HEK293T (cell line): Measurements from ENCODE around the gene LRIT2.

Source experiments
- CTCF ChIA-PET: fragments of 350-600 bp; formaldehyde crosslinking; extraction: SDS; loops from one replicate; lab custom pipeline; 2021; ENCODE audit warnings: antibody characterized with exemption, inconsistent platforms; lab: Yijun Ruan, JAX
- POLR2A ChIA-PET: fragments of 350-600 bp; formaldehyde crosslinking; extraction: SDS; loops from one replicate; lab custom pipeline; 2020; ENCODE audit warnings: antibody characterized with exemption, inconsistent platforms; lab: Yijun Ruan, JAX
- DNase-seq: peaks from one replicate; pipeline ENCODE4 v3.0.0; 2012; ENCODE audit warnings: mixed read lengths; ENCODE audit errors: extremely low spot score
- ARNT ChIP-seq: fragments of 450-650 bp; IDR thresholded peaks from 2 replicates; pipeline ENCODE4 v1.6.1; 2017; ENCODE audit warnings: mild to moderate bottlenecking
- BHLHE40 ChIP-seq: fragments of 450-650 bp; IDR thresholded peaks from 2 replicates; pipeline ENCODE4 v1.6.1; 2016; ENCODE audit warnings: mild to moderate bottlenecking, moderate library complexity, borderline replicate concordance
- CTBP1 ChIP-seq: fragments of 450-650 bp; IDR thresholded peaks from 2 replicates; pipeline ENCODE4 v1.6.1; 2016; ENCODE audit warnings: borderline replicate concordance
- ELF4 ChIP-seq: fragments of 450-650 bp; IDR thresholded peaks from 2 replicates; pipeline ENCODE4 v1.6.1; 2017; ENCODE audit warnings: antibody characterized with exemption
- FOXA1 ChIP-seq: fragments of 450-650 bp; IDR thresholded peaks from 2 replicates; pipeline ENCODE4 v1.6.1; 2016; ENCODE audit warnings: mild to moderate bottlenecking
- FOXK2 ChIP-seq: fragments of 450-650 bp; IDR thresholded peaks from 2 replicates; pipeline ENCODE4 v1.6.1; 2016; ENCODE audit warnings: mild to moderate bottlenecking
- FOXM1 ChIP-seq: fragments of 450-650 bp; IDR thresholded peaks from 2 replicates; pipeline ENCODE4 v1.6.1; 2017; ENCODE audit warnings: mild to moderate bottlenecking, borderline replicate concordance
- HDGF ChIP-seq: fragments of 450-650 bp; IDR thresholded peaks from 2 replicates; pipeline ENCODE4 v1.6.1; 2017; ENCODE audit warnings: antibody characterized with exemption, borderline replicate concordance
- L3MBTL2 ChIP-seq: fragments of 450-650 bp; conservative IDR thresholded peaks from 2 replicates; pipeline ENCODE4 v1.6.1; 2016; ENCODE audit warnings: mild to moderate bottlenecking
- LEF1 ChIP-seq: fragments of 450-650 bp; IDR thresholded peaks from 2 replicates; pipeline ENCODE4 v1.6.1; 2017; ENCODE audit warnings: mild to moderate bottlenecking, borderline replicate concordance
- NFRKB ChIP-seq: fragments of 450-650 bp; IDR thresholded peaks from 2 replicates; pipeline ENCODE4 v1.6.1; 2016; ENCODE audit warnings: mild to moderate bottlenecking, moderate library complexity
- SP1 ChIP-seq: fragments of 450-650 bp; IDR thresholded peaks from 2 replicates; pipeline ENCODE4 v1.6.1; 2017
- SUZ12 ChIP-seq: fragments of 450-650 bp; IDR thresholded peaks from 2 replicates; pipeline ENCODE4 v1.6.1; 2016; ENCODE audit warnings: mild to moderate bottlenecking
- TARDBP ChIP-seq: fragments of 450-650 bp; IDR thresholded peaks from 2 replicates; pipeline ENCODE4 v1.6.1; 2016
- ZNF384 ChIP-seq: fragments of 450-650 bp; IDR thresholded peaks from 2 replicates; pipeline ENCODE4 v1.6.1; 2016
- TF ChIP-seq, protein P1 (sequence below): fragments of 450-650 bp; IDR thresholded peaks from 2 replicates; pipeline ENCODE4 v1.6.1; 2016

LRIT2 gene

DNA sequence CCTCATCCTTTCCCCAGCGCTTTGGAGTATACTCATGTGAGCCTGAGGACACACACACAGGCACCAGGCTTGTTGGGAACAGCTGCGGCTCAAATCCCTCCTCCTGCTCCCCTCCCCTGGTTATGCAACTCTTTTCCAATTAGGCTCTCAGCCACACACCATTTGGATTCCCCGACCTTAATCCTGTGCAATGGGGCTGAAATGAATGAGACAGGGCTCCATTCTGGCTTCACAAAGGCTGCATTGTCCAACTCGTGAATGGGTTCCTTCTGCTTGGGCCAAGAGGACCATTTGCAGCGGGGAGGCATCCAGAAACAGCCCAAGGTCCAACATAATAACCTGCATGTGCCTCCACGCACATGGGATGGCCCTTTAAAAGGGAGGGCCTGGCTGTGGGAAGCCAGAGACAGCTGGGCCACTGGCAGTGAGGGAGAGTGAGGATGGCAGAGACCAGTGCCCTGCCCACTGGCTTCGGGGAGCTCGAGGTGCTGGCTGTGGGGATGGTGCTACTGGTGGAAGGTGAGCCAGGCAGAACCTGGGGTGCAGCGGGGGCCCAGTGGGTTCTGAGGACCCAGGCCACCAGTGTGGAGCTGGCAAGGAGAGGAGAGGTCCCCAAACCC, 19.4 kb upstream of the LRIT2 start, which contains the start of gene RGR:
Gene RGR, plus strand, starts transcription at position 403 of the 620 bp plus-strand sequence. Its CDS starts 38 bp downstream, at position 441.
- no peak for DNase-seq
- ChIA-PET CTCF (no interaction called here), POLR2A (no interaction called here)
- no peak for TF ChIP-seq SUZ12
- no peak for TF ChIP-seq HDGF
- no peak for TF ChIP-seq CTBP1
- no peak for TF ChIP-seq BHLHE40
- no peak for TF ChIP-seq SP1
- TF ChIP-seq, protein P1, sequence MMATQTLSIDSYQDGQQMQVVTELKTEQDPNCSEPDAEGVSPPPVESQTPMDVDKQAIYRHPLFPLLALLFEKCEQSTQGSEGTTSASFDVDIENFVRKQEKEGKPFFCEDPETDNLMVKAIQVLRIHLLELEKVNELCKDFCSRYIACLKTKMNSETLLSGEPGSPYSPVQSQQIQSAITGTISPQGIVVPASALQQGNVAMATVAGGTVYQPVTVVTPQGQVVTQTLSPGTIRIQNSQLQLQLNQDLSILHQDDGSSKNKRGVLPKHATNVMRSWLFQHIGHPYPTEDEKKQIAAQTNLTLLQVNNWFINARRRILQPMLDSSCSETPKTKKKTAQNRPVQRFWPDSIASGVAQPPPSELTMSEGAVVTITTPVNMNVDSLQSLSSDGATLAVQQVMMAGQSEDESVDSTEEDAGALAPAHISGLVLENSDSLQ = no peak
- no peak for TF ChIP-seq LEF1
- no peak for TF ChIP-seq TARDBP
- no peak for TF ChIP-seq ZNF384
- no peak for TF ChIP-seq ARNT
- no peak for TF ChIP-seq FOXM1
- no peak for TF ChIP-seq NFRKB
- TF ChIP-seq FOXA1 = no peak
- TF ChIP-seq FOXK2 = no peak
- TF ChIP-seq ELF4 = no peak

DNA sequence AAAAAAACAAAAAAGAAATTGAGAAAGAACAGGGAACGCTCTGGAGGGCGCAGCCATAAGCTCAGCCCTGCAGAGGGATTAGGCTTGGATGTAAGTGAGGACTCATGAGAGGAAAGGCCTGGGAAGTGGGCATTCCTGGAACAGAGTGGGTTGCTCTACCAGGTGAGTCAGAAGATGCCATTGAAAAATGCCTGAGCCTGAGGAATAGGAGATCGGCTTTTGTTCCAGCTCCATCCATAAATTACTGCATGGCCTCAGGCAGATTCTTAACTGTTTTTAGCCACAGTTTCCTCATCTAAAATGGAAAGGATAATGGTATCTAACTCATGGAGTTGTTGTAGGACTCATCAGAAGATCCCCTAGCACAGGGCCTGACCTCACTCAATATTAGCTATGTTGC, 18.4 kb upstream of the LRIT2 start:
- no peak for DNase-seq
- TF ChIP-seq NFRKB (no peak), HDGF (no peak), ELF4 (no peak), TARDBP (no peak), BHLHE40 (no peak), CTBP1 (no peak), SUZ12 (no peak), SP1 (no peak), ZNF384 (no peak), LEF1 (no peak), L3MBTL2 (no peak), FOXA1 (no peak), ARNT (no peak), FOXK2 (no peak), FOXM1 (no peak)
- TF ChIP-seq, protein P1 = no peak
- ChIA-PET POLR2A (interaction anchor here (0.9 kb wide), 1 partner anchor 24 kb away, joined by 3 read pairs; no protein-coding TSS in a partner anchor), CTCF (no interaction called here)

DNA sequence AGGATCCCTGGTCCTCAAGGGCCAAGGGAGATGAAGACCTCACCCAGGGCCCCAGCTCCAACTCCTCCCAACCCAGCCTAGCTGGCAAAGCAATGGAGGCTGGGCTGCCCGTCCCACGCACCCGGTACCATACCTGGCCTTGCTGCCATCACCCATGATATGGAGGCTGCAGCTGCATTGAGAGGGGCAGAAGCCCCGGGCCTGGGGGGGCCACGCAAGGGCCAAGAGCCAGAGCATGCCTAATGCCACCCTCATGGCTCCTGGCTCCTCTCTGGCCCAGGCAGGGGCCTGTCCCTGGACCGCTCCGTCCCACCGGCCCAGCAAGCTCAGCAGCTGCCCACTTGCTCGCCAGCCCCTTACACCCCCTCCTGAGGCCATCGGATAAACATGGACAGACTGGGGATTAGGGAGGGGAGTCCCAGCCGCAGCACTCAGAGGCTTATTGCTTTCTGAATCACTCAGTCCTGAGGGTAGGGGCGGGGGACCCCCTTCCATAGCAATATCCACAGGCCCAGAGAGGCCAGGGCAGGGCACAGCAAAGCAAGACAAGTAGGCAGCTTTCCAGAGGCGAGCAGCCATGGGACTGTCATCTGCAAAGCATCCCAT, 15.9 kb upstream of the LRIT2 start, which contains the start of gene LRIT1:
Gene LRIT1, minus strand, starts transcription at position 362 of the 606 bp plus-strand sequence. Its CDS starts 107 bp downstream, at position 255.
- no peak for DNase-seq
- POLR2A ChIA-PET = no interaction called here
- CTCF ChIA-PET = interaction anchor here (0.7 kb wide), 1 partner anchor 165 kb away, joined by 3 read pairs; no protein-coding TSS in a partner anchor
- TF ChIP-seq HDGF (no peak), SUZ12 (no peak), ELF4 (no peak), SP1 (no peak)

DNA sequence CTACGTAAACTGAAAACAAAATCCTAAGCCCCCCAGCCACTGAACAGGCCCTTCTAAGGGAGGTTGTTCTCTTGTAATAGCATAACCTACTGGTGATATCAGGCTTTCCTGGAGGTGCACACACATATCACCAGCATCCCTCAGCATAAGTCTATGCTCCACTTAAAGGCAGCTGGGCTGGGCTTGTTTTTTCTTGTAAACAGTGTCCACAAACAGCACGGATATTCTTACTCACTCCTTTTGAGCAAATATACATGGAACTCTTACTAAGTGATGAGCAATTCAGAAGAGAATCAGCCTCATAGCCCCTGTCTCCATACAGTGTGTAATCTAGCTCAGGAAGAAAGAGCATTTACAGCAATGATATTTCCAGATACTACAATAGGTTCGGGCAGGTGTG, 13.6 kb upstream of the LRIT2 start:
- CTCF ChIA-PET = no interaction called here
- POLR2A ChIA-PET = no interaction called here

DNA sequence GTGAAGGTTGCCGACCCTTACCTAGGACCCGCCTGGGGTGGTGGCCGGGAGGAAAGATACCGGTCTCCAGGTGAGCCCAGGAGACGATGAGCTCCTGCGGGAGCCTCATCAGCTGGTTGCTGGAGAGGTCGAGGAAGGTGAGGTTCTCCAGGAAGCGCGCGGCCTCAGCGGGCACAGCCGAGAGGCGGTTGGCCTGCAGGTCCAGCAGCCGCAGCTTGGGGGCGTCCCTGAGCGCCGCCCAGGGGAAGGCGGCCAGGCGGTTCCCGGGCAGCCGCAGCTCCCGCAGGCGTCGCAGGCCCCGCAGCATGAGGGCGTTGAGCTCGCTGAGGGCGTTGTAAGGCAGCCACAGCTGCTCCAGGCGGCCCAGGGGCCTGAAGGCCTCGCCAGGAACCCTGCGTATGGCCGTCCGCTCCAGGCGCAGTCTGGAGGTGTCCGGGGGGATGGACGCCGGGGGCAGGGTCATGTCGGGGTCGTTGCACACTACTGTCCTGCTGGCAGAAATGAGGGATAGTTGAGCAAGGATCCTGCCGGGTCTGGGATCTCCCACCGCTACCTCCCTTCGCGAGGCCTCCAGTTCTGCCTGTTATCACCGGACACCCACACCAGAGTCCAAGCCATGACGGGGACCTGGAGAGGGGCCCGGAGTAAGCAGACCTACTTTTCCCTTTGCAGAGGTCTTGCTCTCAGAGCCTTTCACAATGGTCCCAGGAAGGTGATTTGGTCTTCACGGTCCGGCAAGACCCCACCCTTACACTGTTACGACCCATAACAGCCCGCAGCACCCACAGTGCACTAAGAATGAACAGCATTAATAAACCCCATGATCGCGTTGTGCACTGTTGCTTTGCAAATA, 12.1 kb upstream of the LRIT2 start:
- ChIA-PET POLR2A (no interaction called here), CTCF (no interaction called here)
- no peak for DNase-seq
- TF ChIP-seq ZNF384 (no peak), LEF1 (no peak), FOXA1 (no peak), FOXK2 (no peak), CTBP1 (no peak)

More for the DNA sequence above, 13.6 kb upstream of the LRIT2 start:
- TF ChIP-seq NFRKB (no peak), FOXM1 (no peak), ELF4 (no peak), ARNT (no peak), LEF1 (no peak), L3MBTL2 (no peak), BHLHE40 (no peak), TARDBP (no peak), CTBP1 (no peak), ZNF384 (no peak), SP1 (no peak), SUZ12 (no peak), HDGF (no peak), FOXK2 (no peak), FOXA1 (no peak)
- TF ChIP-seq, protein P1 = no peak
- no peak for DNase-seq

DNA sequence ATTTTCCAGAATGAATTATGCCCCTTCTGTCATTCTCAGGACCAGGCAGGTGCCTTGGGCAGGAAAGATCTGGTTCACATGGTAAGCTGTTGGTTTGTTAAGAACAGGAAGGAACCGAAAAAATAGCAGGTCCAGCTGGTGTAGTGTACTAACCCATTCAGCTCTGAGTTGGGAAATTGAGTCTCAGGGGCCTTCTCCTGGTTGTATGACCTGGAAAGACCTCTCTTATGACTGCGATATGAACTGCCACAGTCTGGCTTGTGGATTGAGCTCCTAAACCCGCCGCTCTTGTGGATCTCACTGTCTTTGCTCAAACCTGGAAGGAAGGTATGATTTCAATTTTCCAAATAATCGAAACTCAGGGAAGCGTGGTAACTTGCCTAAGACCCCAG, 11.5 kb upstream of the LRIT2 start:
- TF ChIP-seq HDGF (no peak), L3MBTL2 (no peak), BHLHE40 (no peak)
- POLR2A ChIA-PET = no interaction called here
- CTCF ChIA-PET = no interaction called here
- no peak for DNase-seq
